ENCODE measurements around the gene LAT. TPM values are rescaled to one million over a fixed set of nuclear protein-coding genes. Genes with fewer than 3 reads are reported as not detected.

The LAT gene
- total RNA-seq, 2 donors from 2014 or later, result 4.5 to 6.1 TPM

DNA sequence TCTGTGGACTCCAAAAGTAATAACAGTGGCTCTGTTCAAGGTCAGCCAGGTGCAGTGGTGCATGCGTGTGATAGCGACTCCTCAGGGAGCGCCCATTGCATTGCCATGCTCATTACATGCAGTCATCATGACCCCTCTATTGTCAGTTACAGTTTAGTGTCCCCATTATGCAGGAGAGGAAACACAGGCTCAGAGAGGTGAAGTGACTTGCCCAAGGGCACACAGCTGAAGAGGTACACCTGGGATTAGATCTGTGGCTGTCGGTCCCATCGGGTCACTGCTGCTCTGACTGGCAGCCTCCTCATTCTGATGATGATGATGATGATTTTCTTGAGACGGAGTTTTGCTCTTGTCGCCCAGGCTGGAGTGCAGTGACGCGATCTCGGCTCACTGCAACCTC lies 7.6 kb downstream of the LAT start:
- WGBS, 2 experiments (ENCODE audit: insufficient coverage in 1 of 2, insufficient read length in 1 of 2), result 95 to 100% methylated on average over 5 to 10 of the region's 10 CpGs
- Mint-ChIP-seq H3K9me3 (no peaks in the 10 kb centered on the region), H3K36me3 (ENCODE audit: low read depth) (peaks cover 15% of the 10 kb centered on the region), H3K27me3 (ENCODE audit: insufficient read depth) (no peaks in the 10 kb centered on the region), H3K4me3 (no peak overlapping the region), H3K4me1 (no peaks in the 10 kb centered on the region), H3K27ac (no peak overlapping the region)
- no peaks in the 10 kb centered on the region for H3K36me3 ChIP-seq (ENCODE audit: control insufficient read depth, insufficient read depth, low read length)
- H3K4me3 ChIP-seq (ENCODE audit: low read length), result no peak overlapping the region
- H3K27ac ChIP-seq (ENCODE audit: low read depth, low read length), result no peak overlapping the region
- no peak for DNase-seq
- no peaks in the 10 kb centered on the region for H3K4me1 ChIP-seq (ENCODE audit: control insufficient read depth, insufficient read depth, low read length)
- TF ChIP-seq, protein P1, sequence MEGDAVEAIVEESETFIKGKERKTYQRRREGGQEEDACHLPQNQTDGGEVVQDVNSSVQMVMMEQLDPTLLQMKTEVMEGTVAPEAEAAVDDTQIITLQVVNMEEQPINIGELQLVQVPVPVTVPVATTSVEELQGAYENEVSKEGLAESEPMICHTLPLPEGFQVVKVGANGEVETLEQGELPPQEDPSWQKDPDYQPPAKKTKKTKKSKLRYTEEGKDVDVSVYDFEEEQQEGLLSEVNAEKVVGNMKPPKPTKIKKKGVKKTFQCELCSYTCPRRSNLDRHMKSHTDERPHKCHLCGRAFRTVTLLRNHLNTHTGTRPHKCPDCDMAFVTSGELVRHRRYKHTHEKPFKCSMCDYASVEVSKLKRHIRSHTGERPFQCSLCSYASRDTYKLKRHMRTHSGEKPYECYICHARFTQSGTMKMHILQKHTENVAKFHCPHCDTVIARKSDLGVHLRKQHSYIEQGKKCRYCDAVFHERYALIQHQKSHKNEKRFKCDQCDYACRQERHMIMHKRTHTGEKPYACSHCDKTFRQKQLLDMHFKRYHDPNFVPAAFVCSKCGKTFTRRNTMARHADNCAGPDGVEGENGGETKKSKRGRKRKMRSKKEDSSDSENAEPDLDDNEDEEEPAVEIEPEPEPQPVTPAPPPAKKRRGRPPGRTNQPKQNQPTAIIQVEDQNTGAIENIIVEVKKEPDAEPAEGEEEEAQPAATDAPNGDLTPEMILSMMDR (conservative IDR thresholded peaks at IDR 0.05), result no peak
- no peaks in the 10 kb centered on the region for H3K9me3 ChIP-seq (ENCODE audit: control insufficient read depth, low read length)
- H3K9ac ChIP-seq (ENCODE audit: extremely low read depth, low read length, poor library complexity, severe bottlenecking), result no peak overlapping the region
- no peaks in the 10 kb centered on the region for H3K27me3 ChIP-seq (ENCODE audit: control insufficient read depth, insufficient read depth, low read length, poor library complexity, severe bottlenecking)

DNA sequence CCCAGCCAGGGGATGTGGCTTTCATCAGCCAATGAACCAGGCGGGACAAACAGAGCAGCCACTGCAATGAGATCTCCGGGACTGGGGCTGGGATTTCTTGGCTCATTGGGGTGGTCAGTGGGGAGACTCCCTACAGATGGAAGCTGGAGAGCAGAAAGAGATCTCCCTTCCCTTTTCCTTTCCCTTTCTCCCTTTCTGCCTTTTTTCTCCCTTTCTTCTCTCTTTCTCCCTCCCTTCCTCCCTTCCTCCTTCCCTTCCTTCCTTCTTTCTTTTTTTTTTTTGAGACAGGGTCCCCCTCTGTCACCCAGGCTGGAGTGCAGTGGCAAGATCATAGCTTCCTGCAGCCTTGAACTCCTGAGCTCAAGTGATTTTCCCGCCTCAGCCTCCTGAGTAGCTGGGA lies 14.0 kb downstream of the LAT start:
- 83 to 89% methylated on average over 2 to 3 of the region's 3 CpGs for WGBS, 2 experiments (ENCODE audit: insufficient coverage in 1 of 2, insufficient read length in 1 of 2)
- DNase-seq, result no peak

DNA sequence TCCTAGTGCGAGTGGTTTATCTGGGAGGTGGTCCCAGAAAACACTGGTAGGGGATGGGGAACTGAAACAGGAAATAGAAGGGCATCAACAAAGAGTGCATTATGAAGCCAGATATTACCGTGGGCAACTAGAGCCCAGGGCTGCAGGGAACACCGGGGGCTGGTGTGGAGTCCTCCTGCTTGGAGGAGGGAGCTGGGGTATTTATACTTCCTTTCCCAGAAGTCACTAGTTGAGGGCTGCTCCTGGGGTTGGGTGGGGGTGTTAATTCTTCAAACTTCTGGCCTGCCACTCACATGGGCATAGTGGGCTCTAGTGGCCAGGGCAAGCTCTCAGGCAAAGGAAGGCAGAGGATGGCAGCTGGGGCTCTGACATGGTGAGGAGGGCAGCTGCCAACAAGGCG lies 14.7 kb downstream of the LAT start:
- no peak overlapping the region for H3K9ac ChIP-seq (ENCODE audit: extremely low read depth, low read length, poor library complexity, severe bottlenecking)
- H3K27me3 Mint-ChIP-seq (ENCODE audit: insufficient read depth), result peaks cover 8% of the 10 kb centered on the region
- no peak overlapping the region for H3K4me3 ChIP-seq (ENCODE audit: low read length)
- no peaks in the 10 kb centered on the region for H3K4me1 ChIP-seq (ENCODE audit: control insufficient read depth, insufficient read depth, low read length)
- H3K27ac ChIP-seq (ENCODE audit: low read depth, low read length), result no peak overlapping the region
- no peak overlapping the region for H3K27ac Mint-ChIP-seq
- no peaks in the 10 kb centered on the region for H3K9me3 Mint-ChIP-seq
- 58 to 77% methylated on average over 2 to 4 of the region's 4 CpGs for WGBS, 2 experiments (ENCODE audit: insufficient coverage in 1 of 2, insufficient read length in 1 of 2)
- H3K36me3 Mint-ChIP-seq (ENCODE audit: low read depth), result no peaks in the 10 kb centered on the region
- H3K36me3 ChIP-seq (ENCODE audit: control insufficient read depth, insufficient read depth, low read length), result no peaks in the 10 kb centered on the region
- TF ChIP-seq, protein P1 (conservative IDR thresholded peaks at IDR 0.05), result no peak
- no peaks in the 10 kb centered on the region for H3K27me3 ChIP-seq (ENCODE audit: control insufficient read depth, insufficient read depth, low read length, poor library complexity, severe bottlenecking)
- DNase-seq, result no peak
- H3K9me3 ChIP-seq (ENCODE audit: control insufficient read depth, low read length), result no peaks in the 10 kb centered on the region
- no peaks in the 10 kb centered on the region for H3K4me1 Mint-ChIP-seq
- no peak overlapping the region for H3K4me3 Mint-ChIP-seq

More for the DNA sequence above, 14.0 kb downstream of the LAT start:
- Mint-ChIP-seq H3K27me3 (ENCODE audit: insufficient read depth) (peaks cover 8% of the 10 kb centered on the region), H3K4me3 (no peak overlapping the region), H3K27ac (no peak overlapping the region), H3K9me3 (no peaks in the 10 kb centered on the region), H3K36me3 (ENCODE audit: low read depth) (no peaks in the 10 kb centered on the region), H3K4me1 (no peaks in the 10 kb centered on the region)
- Histone ChIP-seq H3K4me3 (ENCODE audit: low read length) (no peak overlapping the region), H3K27me3 (ENCODE audit: control insufficient read depth, insufficient read depth, low read length, poor library complexity, severe bottlenecking) (no peaks in the 10 kb centered on the region), H3K4me1 (ENCODE audit: control insufficient read depth, insufficient read depth, low read length) (no peaks in the 10 kb centered on the region), H3K36me3 (ENCODE audit: control insufficient read depth, insufficient read depth, low read length) (no peaks in the 10 kb centered on the region), H3K9ac (ENCODE audit: extremely low read depth, low read length, poor library complexity, severe bottlenecking) (no peak overlapping the region), H3K27ac (ENCODE audit: low read depth, low read length) (no peak overlapping the region), H3K9me3 (ENCODE audit: control insufficient read depth, low read length) (no peaks in the 10 kb centered on the region)
- TF ChIP-seq, protein P1 (conservative IDR thresholded peaks at IDR 0.05), result no peak

Measured in endodermal cell (in vitro differentiated cells).